GM21717 (cell line): ENCODE measurements around the gene BBS9.

ENCODE experiments used
- ATAC-seq: cut with Tn5 transposase; IDR thresholded peaks from one replicate; pipeline ENCODE4 v1.9.1; 2021; ENCODE audit warnings: mild to moderate bottlenecking, moderate library complexity; ENCODE audit not compliant: unreplicated experiment

BBS9 gene

GRCh38 chr7:33582533-33582932 lies 453.2 kb downstream of the BBS9 start:
- no peak for ATAC-seq

GRCh38 chr7:33589911-33590310 lies 460.5 kb downstream of the BBS9 start:
- no peak for ATAC-seq

GRCh38 chr7:33590916-33591315 lies 461.6 kb downstream of the BBS9 start:
- ATAC-seq: no peak

- ATAC-seq: no peak
Measured at GRCh38 chr7:33591490-33591889, 462.1 kb downstream of the BBS9 start.

- no peak for ATAC-seq
Measured at GRCh38 chr7:33592718-33593117, 463.4 kb downstream of the BBS9 start.

GRCh38 chr7:33593611-33594010 lies 464.2 kb downstream of the BBS9 start:
- ATAC-seq: no peak

GRCh38 chr7:33596686-33597085 lies 467.3 kb downstream of the BBS9 start:
- no peak for ATAC-seq

- no peak for ATAC-seq
Measured at GRCh38 chr7:33597181-33597580, 467.8 kb downstream of the BBS9 start.

GRCh38 chr7:33601101-33601500 lies 471.7 kb downstream of the BBS9 start:
- ATAC-seq: no peak

- ATAC-seq: no peak
Measured at GRCh38 chr7:33601884-33602283, 472.5 kb downstream of the BBS9 start.

- ATAC-seq: no peak
Measured at GRCh38 chr7:33604056-33604455, 474.7 kb downstream of the BBS9 start.

GRCh38 chr7:33610918-33611317 lies 481.6 kb downstream of the BBS9 start:
- ATAC-seq: no peak

- no peak for ATAC-seq
Measured at GRCh38 chr7:33612442-33612841, 483.1 kb downstream of the BBS9 start.

GRCh38 chr7:33614357-33615117 lies 485.2 kb downstream of the BBS9 start:
- no peak for ATAC-seq

GRCh38 chr7:33616752-33617151 lies 487.4 kb downstream of the BBS9 start:
- no peak for ATAC-seq

- ATAC-seq: no peak
Measured at GRCh38 chr7:33619264-33619663, 489.9 kb downstream of the BBS9 start.

- ATAC-seq: no peak
Measured at GRCh38 chr7:33623267-33623666, 493.9 kb downstream of the BBS9 start.

GRCh38 chr7:33624215-33624614 lies 494.9 kb downstream of the BBS9 start:
- ATAC-seq: no peak

- ATAC-seq: no peak
Measured at GRCh38 chr7:33626869-33627268, 497.5 kb downstream of the BBS9 start.

- no peak for ATAC-seq
Measured at GRCh38 chr7:33627741-33628140, 498.4 kb downstream of the BBS9 start.

GRCh38 chr7:33628894-33629293 lies 499.5 kb downstream of the BBS9 start:
- no peak for ATAC-seq

GRCh38 chr7:33630359-33630758 lies 501.0 kb downstream of the BBS9 start:
- ATAC-seq: no peak

GRCh38 chr7:33632322-33632721 lies 503.0 kb downstream of the BBS9 start:
- no peak for ATAC-seq
